NCI-H1417 (cell line): Measurements from ENCODE around the gene TEKT3.
A peak's percentile ranks its signal among the peaks of the same experiment; 100 is the strongest.

Experiments used
- DNase-seq, 3 experiments: peaks; one replicate each; lab custom pipeline; 2025; lab: John Stamatoyannopoulos, UW

The TEKT3 gene

GRCh38 chr17:15291674-15292361 lies 49.6 kb downstream of the TEKT3 start:
- no peak for DNase-seq

GRCh38 chr17:15290605-15291004 lies 50.8 kb downstream of the TEKT3 start:
- DNase-seq = no peak

- DNase-seq = peak in 2 of 3 experiments; percentile 2 to 51
These were observed 51.9 kb downstream of the TEKT3 start for GRCh38 chr17:15289285-15290183.

- DNase-seq = no peak
These were observed 52.5 kb downstream of the TEKT3 start for GRCh38 chr17:15288859-15289258.

- no peak for DNase-seq
These were observed 53.7 kb downstream of the TEKT3 start for GRCh38 chr17:15287538-15288267.

- DNase-seq = no peak
These were observed 55.9 kb downstream of the TEKT3 start for GRCh38 chr17:15285466-15285865.

- DNase-seq = no peak
These were observed 56.9 kb downstream of the TEKT3 start for GRCh38 chr17:15284537-15284936.

- no peak for DNase-seq
These were observed 57.3 kb downstream of the TEKT3 start for GRCh38 chr17:15284107-15284506.

GRCh38 chr17:15281909-15282308 lies 59.5 kb downstream of the TEKT3 start:
- no peak for DNase-seq

- DNase-seq = no peak
These were observed 62.4 kb downstream of the TEKT3 start for GRCh38 chr17:15278924-15279477.

- DNase-seq = peak in 1 of 3 experiments; percentile 2
These were observed 63.0 kb downstream of the TEKT3 start for GRCh38 chr17:15278380-15278779.

- no peak for DNase-seq
These were observed 67.4 kb downstream of the TEKT3 start for GRCh38 chr17:15274017-15274416.

GRCh38 chr17:15273141-15273793 lies 68.1 kb downstream of the TEKT3 start:
- no peak for DNase-seq

GRCh38 chr17:15271741-15272140 lies 69.7 kb downstream of the TEKT3 start:
- no peak for DNase-seq

GRCh38 chr17:15270628-15271381 lies 70.6 kb downstream of the TEKT3 start:
- DNase-seq = no peak

- DNase-seq = no peak
These were observed 71.7 kb downstream of the TEKT3 start for GRCh38 chr17:15269780-15270089.

- DNase-seq = no peak
These were observed 72.2 kb downstream of the TEKT3 start for GRCh38 chr17:15269087-15269779.

- DNase-seq = no peak
These were observed 72.9 kb downstream of the TEKT3 start for GRCh38 chr17:15268461-15268860.

GRCh38 chr17:15267996-15268395 lies 73.4 kb downstream of the TEKT3 start:
- no peak for DNase-seq

- DNase-seq = no peak
These were observed 74.9 kb downstream of the TEKT3 start for GRCh38 chr17:15266325-15267125.
